ENCODE data around the gene MAP4K2.
"Not testable (repeated sequence)": the region's sequence is repeated elsewhere in the genome, so short reads cannot be mapped to it uniquely, and the experiment has no call there.

The MAP4K2 gene
- 10.4 to 53.7 (median 31.1) reads per million in 18 experiments for total RNA-seq

DNA sequence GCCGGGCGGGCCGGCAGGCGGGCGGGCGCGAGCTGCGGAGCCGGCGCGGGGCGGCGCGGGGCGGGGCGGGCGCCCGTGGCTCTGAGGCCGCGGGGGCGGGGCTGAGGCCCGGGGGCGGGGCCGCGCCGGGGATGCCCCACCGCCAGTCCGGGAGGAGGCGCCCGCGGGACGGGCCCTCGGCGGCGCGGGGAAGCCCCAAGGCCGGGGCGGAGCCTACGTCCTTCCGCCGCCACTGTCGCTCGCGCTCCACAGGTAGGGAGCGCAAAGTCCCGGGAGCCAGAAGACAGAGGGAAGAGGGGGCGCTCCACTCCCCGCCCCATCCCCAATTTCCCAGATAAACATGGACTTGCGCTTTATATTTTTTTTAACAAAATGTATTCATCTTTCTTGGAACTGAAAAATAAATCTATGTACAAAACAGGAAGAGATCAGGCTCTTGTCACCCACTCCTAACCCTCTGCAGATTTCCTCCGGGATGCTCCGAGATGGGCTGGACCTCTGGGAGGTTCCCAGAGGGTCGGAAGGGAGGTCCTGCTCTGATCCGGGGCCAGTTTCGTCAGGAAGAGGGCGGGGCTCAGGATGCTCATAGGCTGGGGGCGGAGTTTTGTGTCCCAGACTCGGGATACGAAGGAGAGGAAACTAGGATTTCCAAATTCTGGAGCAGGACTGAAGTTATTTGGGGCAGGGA lies at the start of gene MAP4K2:
MAP4K2 (minus strand) TSS at position 57 of the 688 bp plus-strand sequence. CDS start 65 bp downstream, outside the sequence.
- DNase-seq: peak; percentile 76 to 88

DNA sequence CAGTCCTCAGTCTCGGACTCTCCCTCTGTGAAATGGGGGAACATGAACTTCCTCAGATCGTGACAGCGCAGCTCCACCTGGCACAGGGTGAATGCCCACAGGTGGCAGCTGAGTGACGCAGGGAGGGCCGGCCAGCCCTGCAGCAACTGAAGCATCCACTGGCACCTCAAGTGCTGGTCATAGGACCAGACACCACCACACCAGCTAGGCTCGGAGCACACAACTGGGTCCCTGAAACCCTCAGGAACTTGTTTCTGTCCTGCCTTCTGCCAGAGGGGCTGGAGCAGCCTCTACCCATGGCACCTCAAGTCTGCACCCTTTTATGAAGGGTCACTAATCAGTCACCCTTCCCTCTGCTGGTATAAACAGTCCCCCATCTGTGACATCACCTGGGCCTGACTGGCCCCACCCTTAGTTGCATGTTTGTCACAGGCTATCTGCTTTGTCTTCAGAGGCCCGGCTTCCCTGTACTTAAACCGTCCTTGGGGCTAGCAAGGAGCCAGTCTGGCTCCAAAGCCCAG lies 48.9 kb upstream of the MAP4K2 start:
- no peak for DNase-seq

DNA sequence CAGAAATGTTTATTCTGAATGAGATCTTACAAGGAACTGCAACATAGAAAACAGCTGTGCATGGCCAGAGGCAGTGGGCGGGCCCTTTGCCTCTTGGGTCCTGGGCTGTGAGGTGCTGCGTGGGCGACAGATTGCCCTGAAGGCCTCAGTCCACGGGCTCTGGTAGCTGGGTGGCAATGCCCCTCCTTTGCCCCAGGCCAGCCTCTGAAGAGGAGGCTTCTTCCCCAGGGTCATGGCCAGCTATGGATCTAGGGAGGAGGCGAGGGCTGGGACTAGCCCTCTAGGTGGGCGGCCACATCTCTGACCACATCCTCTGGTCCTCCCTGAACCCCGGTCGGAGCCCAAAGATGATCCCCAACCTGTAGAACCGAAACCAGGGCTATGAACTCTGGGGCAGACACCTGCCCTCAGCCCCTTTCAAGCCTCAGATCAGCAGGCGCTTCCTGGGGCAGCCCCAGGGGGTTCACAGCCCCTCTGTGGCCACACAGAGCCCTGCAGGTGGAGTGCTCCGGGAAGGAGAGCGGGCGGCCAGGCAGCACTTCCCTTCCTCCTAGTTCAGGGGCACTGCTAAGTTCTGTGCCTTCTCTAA lies 48.1 kb upstream of the MAP4K2 start:
- peak; percentile 25 to 68 for DNase-seq

DNA sequence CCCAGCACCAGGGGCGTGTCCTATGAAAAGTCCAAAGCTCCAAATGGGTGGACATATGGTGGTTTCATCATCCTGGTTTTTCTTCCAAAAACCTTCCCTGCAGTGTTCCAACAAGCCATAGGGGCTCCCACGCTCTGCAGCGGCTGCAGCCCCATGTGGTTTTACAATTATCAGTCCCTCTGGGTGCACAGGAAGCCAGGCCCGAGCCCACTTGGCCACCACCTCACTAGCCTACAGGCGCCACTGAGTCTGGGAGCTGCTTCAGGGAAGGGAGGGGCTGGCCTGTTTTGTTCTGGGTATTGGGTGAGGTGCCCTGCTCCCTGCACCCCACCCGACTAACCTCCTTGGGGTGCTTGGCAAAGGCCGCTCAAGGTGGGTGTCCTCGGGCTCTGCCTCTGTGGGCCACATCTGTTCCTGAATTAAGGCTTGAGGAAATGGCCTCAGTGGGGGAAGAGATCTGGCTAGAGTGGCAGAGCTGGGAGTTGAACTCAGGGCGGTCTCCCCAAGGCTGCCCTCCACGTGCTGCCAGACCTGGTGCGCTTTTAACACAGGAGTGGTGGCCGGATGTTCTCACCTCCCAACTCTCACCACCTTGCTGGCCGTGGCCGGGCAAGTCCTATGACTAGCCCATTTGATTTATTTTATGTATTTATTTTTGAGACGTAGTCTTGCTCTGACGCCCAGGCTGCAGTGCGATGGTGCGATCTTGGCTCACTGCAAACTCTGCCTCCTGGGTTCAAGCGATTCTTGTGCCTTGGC lies 46.8 kb upstream of the MAP4K2 start:
- DNase-seq: no peak

DNA sequence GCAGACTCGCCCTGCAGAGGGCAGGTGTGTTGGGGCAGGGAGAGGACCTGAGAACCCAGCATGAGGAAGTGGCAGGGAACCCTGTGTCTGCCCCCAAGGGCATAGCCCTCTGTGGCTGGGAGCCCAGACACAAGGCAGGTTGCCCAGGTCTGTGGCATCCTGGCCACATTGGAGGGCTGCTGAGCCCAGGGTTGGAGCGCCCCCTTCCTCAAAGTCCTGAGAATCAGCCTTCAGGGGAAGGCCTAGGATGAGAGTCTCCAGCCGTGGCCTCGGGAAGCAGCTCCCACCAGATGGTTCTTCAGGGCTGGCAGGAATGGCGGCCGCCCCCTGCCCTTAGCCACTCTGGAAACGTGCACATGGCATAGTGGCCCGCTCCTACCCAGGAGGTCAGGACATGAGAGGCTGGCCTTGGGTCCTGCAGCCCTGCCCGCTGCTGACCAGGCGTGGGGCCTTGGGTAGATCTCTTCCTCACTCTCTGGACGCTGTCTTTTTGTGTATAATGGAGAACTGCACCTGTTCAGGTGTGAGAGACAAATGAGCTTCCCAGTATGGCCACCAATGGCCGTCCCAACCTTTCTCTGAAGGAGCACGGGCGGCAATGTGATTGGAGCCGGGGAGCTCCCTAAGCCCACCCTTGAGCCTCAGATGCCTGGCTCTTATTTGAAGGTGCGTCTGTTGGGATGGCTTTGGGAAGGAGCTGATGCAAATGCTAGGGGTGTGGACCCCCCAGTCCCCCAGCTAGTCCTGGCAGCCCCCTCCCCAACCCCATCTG lies 46.0 kb upstream of the MAP4K2 start:
- DNase-seq: no peak

DNA sequence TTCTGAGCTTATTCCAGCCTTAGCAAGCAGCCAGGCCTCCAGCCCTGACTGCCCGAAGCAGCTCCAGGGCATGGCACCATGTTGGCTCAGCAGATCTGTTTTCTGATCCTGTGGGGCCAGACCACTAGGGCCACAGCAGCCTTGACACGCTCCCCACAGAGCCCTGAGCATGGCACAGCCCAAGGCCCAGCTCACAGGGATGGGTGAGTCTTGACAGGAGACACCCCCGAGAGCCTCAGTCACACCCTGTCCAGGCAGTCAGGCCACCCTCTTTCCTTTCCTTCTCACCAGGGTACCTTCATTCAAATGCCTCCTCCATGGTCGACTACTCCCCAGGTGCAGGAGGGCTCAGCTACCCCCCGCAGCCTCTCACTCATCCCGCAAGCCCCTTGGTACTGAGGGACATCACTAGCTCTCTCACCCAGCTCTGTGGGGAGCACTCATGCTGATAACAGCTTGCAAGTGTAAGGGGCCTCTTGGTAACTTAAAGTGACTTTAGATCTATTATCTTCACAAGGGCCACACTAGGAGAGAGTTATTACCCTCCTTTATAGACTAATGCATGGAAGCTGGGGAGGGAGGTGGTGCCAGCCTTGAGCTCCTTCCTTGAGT lies 45.3 kb upstream of the MAP4K2 start:
- no peak for DNase-seq

DNA sequence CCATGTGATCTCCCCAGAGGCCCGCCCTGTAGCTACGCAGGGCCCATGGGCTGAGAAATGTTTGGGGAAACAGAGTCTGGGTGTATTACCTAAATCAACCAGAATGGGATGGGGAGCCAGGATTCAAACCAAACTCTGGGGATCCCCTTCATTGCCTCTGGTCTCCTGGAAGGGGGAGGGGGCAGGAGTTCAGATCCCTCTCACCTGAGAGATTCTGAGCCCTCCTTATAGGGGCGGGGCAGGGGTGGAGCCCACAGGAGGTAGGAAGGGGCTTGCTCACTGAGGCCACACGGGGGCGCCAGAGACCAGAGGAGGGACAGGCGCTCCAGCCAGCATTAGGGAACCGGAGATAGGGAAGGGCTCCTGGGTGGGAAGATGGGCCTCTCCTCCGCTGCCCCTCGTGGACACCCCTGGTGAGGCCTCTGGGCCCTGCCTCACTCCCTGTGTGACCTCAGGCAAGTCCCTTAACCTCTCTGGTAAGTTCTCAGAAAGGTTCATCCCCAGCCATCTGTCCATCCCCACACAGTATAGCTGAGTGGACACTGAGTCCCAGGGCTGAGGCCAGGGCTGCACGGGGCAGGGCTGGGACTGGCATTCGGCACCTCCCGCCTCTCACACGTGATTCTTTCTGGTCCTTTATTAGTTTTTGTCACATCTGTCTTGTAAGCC lies 44.1 kb upstream of the MAP4K2 start:
- DNase-seq: peak; percentile 92

DNA sequence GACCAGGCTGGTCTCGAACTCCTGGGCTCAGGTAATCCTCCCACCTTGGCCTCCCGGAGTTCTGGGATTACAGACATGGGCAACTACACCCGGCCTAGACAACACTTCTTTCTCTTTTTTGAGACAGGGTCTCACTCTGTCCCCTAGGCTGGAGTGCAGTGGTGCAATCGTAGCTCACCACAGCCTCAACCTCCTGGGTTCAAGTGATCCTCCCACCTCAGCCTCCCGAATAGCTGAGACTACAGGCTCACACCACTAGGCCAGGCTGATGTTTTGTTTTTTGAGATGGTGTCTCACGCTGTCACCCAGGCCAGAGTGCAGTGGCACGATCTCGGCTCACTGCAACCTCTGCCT lies 42.7 kb upstream of the MAP4K2 start:
- DNase-seq: not testable (repeated sequence)

DNA sequence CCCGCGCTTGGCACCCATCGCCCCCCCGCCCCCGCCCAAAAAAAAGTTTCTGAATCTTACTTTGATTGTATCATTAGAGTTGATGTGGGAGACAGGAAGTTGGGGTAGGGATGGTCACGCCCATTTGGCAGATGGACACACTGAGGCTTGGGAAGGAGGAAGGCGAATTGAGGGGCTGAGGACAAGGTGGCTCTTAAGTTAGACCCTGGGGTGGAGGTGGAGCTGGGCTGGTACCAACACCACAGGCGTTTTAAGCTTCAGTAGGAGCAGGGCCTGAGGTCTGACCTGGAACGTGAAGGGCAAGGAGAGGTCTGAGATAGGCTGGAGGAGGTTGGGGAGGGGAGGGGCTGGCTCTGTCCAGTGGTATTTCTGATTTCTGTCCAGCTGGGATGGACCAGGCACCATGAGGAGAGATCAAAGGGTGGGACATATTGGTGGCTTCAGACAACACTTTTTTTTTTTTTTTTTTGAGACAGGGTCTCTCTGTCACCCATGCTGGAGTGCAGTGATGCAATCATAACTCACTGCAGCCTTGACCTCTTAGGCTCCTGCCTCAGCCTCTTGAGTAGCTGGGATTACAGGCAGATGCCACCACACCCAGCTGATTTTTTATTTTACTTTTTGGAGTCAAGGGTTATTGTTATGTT lies 42.2 kb upstream of the MAP4K2 start:
- no peak for DNase-seq

DNA sequence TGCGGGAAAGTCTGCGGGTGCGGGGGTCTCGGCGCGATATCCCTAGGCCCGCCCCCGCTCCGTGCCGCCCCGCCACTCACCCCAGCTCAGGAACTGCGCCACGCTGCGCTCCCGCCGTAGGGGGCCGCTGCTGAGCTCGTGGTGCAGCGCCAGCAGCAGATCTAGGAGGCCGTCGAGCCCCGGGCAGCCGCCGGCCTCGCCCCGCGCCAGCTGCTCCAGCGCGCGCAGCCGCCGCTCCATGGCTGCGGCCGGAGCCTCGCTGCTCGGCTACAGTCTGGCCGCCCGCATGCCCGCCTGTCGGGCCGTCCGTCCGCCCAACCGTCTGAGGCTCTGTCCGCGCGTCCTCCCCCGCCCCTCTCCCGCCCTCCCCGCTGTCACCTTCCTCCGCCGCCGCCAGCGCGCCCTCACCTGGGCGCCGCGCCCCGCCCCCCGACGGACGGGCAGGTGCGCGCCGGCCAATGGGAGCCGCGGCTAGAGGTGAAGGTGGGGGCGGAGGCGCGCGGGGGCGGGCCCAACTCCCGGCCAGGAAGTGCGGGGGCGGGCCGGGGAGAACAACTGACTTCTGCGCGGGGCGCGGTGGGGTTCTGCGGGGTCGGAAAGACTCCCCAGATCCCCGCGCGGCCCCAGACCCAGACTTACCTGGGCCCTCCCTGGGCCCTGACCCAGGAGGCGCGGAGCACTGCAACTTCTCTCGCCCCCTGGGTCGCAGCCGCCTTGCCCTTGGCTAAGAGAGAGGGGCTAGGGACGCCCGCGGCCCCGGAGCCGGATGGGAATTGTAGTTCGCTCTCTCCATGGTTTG lies 41.5 kb upstream of the MAP4K2 start, which contains the start of gene CDC42BPG:
CDC42BPG (minus strand) TSS at position 324 of the 799 bp plus-strand sequence; CDS start at position 240, 84 bp downstream.
- DNase-seq: peak; percentile 62 to 72

DNA sequence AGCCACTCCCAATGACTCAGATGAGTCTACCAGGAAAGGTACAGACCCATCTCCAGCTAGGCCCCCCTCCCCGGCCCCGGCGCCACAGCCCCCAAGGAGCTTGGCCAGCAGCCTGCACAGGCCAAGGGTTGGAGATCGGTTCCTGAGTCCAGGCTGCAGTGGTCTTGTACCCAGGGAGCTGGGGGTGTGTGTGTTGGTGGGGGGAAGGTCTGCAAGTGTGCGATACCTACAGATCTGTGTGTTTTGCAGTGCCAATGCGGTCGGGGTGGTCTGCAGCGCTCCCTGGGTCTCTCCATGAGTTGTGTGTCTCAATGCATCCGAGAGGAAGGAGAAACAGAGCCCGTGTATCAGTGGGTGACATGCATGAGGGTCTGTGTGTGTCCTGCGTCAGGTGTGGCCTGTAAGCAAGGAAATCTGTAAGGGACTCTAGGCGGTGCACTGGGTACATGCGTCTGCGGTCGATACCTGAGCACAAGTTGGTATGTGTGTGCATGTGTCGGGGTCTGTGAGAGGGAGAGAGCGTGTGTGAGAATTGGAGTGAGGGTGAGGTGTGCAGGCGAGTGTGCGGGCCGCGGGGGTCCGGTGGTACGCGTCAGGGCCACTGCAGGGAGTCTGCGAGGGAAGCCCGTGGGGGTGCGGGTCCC lies 40.8 kb upstream of the MAP4K2 start:
- DNase-seq: no peak

DNA sequence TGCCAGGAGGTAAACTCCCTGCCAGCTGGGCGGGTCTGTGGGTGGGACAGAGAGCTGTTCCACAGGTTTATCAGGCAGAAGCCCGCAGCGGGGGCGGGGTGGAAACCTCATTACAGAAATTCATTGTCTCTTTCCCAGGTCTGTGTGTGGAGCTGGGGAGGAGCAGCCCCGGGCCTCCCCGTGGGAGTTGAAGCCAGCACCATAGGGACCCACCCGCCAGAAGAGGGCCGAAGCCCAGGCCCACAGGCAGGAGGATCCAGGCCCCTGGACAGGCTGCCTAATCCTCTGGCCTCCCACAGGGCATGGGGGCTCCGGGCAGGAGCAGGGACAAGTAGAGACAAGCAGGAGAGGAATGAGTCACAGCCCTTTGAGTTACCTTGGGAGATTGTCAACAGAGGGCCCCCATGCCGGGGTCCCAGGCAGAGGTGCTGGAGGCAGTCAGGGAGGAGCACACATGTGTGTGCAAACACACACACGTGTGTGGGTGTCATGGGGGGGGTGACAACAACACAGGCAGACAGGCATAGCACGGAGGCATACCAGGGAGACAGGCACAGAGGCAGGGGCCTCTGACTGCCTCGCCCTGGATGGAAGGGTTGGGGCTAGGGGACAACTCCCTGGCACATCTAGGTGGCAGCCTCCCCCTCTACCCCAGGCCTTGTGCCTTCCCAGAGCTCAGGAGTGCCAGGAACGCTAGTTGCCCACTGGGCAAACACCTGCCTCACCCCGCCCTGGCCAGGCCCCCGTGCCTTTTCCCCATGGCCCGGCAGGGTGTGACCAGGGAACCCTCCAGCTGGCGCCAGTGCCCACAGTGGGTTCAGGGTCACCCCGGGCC lies 40.1 kb upstream of the MAP4K2 start:
- DNase-seq: no peak

DNA sequence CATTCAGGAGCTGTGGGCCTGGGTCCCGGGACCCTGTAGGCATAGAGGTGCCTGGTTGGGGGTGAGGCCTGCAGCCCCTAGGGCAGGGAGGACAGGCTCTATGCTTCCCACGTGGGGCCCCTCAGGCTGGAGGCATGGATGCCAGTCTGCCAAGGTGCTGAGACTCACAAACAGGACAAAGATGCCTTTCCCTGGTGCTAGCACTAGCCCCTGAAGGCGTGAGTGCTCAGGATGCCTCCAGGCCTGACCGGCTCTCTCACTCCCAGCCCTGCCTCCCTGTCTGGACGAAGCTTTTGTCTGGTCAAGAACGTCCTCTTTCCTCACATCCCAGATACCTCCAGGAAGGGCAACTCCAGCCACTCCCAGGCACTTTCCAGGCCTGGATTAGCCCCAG lies 39.3 kb upstream of the MAP4K2 start:
- DNase-seq: no peak

DNA sequence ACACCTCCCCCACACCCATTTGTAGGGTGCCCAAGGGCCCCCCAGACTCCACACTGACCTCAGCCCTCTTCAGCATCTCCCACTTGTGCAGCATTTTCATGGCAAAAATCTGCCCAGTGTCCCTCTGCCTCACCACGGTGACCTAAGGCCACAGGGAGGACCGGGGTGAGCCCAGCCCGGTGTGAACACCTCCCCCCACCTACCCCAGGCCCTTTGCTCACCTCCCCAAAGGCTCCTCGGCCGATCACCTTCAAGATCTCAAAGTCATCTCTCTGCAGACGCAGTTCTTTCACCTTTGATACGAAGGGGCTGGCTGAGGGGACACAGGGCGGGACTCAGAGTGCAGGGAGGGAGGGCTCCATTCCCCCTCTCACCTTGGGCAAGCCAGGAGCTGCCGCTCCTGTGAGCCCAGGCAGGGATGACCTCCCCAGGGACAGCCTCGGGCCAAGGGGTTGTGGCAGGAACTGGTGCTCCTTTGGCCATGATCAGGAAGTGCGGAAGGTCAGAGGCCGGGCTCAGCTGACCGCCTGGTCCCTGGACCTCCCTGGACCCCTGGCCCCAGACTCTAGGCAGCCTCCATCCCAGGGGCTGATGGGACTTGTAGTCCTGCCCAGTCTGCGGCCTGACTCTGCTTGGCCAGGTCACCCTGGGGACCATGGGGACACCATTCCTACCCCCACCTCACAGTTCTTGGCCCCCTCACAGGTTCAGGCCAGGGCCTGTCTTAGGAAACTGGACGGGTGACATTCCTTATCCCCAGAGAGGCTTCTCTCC lies 38.8 kb upstream of the MAP4K2 start:
- DNase-seq: no peak

DNA sequence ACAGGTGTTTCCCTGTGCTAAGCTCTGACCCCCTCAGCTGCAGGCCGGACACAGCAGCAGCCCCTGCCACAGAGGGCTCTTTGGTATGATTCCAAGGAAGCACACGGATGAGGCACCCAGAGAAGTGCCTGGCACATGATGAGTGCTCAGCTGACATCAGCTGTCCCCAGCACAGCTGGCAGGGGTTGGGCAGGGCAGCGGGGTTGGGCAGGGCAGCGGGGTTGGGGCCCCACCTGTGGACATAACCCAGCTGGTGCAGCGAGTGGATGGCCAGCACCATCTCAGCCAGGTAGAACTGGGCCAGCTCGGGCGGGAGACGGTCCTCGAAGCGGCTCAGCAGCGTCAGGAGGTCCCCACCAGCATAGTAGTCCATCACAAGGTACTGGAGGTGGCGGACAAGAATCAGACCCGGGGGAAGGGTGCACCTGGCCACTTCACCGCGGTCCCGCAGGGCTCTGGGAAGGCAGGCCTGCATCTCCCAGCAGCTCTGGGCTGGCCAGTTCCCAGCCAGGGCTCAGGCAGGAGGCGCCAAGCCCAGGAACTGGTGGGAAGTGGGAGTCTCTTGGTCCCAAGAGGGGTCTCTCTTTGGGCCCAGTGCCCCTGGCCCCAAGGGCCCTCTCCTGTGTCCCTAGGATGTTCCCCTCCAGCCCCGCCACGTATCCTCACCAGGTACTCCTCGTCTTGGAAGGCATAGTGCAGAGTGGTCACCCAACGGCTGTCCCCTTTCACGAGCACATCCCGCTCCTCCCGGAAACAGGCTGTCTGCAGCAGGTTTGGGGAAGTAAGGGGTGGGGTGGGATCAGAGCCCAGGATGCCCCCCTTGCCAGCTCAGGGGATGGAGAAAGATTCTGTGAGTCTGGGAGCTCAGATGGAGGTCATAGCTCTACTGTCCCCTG lies 37.1 kb upstream of the MAP4K2 start:
- no peak for DNase-seq

DNA sequence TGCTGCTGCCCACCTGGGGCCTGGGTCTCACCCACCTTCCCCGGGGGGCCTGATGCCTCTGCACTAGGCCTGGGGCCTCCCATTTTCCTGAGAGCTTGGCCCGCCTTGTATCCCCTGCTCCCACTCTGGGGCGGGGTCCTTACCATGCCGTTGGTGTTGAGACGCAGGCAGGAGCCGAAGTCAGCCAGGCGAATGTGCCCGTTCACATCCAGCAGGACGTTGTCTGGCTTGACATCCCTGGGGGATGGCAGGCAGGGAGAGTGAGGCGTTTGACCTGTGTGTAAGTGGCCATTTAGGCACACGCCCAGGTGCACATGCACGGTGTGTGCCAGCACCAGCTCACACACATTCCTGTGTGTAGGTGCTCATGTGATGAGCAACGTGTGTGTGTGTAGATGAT lies 36.3 kb upstream of the MAP4K2 start:
- no peak for DNase-seq

All from inflammatory macrophage (primary cell).